GM06990 (cell line): ENCODE data around the gene NDUFB7.
A peak's percentile ranks its signal among the peaks of the same experiment; 100 is the strongest.
"Not testable (repeated sequence)": the region's sequence is repeated elsewhere in the genome, so short reads cannot be mapped to it uniquely, and the experiment has no call there.

Experiments used
- DNase-seq: peaks from one replicate; pipeline ENCODE4 v3.0.0-alpha.2; 2011; ENCODE audit not compliant: insufficient read length; ENCODE audit errors: extremely low read depth
- H3K27me3 ChIP-seq: replicated peaks from 2 replicates; pipeline ENCODE4 v1.6.0; 2011; ENCODE audit warnings: low read length; ENCODE audit not compliant: control insufficient read depth, insufficient read depth
- H3K36me3 ChIP-seq: 2 replicates; pipeline ENCODE4 v1.5.1; 2011; ENCODE audit warnings: low read length; ENCODE audit not compliant: control insufficient read depth, insufficient read depth
- H3K4me3 ChIP-seq: replicated peaks from 2 replicates; pipeline ENCODE4 v1.5.1; 2011; ENCODE audit warnings: low read depth, mild to moderate bottlenecking, control low read depth, low read length
- CTCF ChIP-seq: IDR thresholded peaks from 2 replicates; pipeline ENCODE4 v1.5.1; 2011; ENCODE audit warnings: low read length, control low read depth, mild to moderate bottlenecking, inconsistent platforms; ENCODE audit not compliant: insufficient read depth, poor library complexity, severe bottlenecking

Gene NDUFB7

GRCh38 chr19:14612657-14613056, 40.8 kb upstream of the NDUFB7 start:
- Histone ChIP-seq H3K27me3 (no peaks in the 10 kb centered on the region), H3K4me3 (no peak overlapping the region), H3K36me3 (peaks cover 17% of the 10 kb centered on the region)
- DNase-seq, result no peak
- no peak for TF ChIP-seq CTCF

GRCh38 chr19:14612242-14612641, 40.4 kb upstream of the NDUFB7 start:
- not testable (repeated sequence) for H3K27me3 ChIP-seq, H3K4me3 ChIP-seq, DNase-seq
- peaks cover 17% of the 10 kb centered on the region for H3K36me3 ChIP-seq

- no peak for TF ChIP-seq CTCF
- Histone ChIP-seq H3K36me3 (peaks cover 23% of the 10 kb centered on the region), H3K4me3 (no peak overlapping the region), H3K27me3 (no peaks in the 10 kb centered on the region)
- DNase-seq, result no peak
Observed at GRCh38 chr19:14611051-14611450, 39.2 kb upstream of the NDUFB7 start.

- TF ChIP-seq CTCF, result no peak
- Histone ChIP-seq H3K36me3 (peaks cover 21% of the 10 kb centered on the region), H3K27me3 (no peaks in the 10 kb centered on the region), H3K4me3 (no peak overlapping the region)
- no peak for DNase-seq
Observed at GRCh38 chr19:14606627-14607026, 34.8 kb upstream of the NDUFB7 start.

- Histone ChIP-seq H3K36me3 (peaks cover 22% of the 10 kb centered on the region), H3K4me3 (no peak overlapping the region), H3K27me3 (no peaks in the 10 kb centered on the region)
- no peak for TF ChIP-seq CTCF
- peak; percentile 58 for DNase-seq
Observed at GRCh38 chr19:14603990-14604387, 32.1 kb upstream of the NDUFB7 start.

GRCh38 chr19:14599548-14600147, 27.8 kb upstream of the NDUFB7 start:
- peaks cover 33% of the 10 kb centered on the region for H3K36me3 ChIP-seq

More at GRCh38 chr19:14599548-14600147, 27.8 kb upstream of the NDUFB7 start:
- no peak for DNase-seq
- Histone ChIP-seq H3K4me3 (no peak overlapping the region), H3K27me3 (no peaks in the 10 kb centered on the region)
- no peak for TF ChIP-seq CTCF
